ENCODE measurements around the gene KLHL29. TPM values are rescaled to one million over a fixed set of nuclear protein-coding genes. Genes with fewer than 3 reads are reported as not detected.
"Not testable (repeated sequence)": the region's sequence is repeated elsewhere in the genome, so short reads cannot be mapped to it uniquely, and the experiment has no call there.

KLHL29 gene
- total and polyA plus RNA-seq, 8 donors = 0.91 to 6.6 (median 2.6) TPM

- Histone ChIP-seq H3K27ac (no peak overlapping the region), H3K36me3 (no peaks in the 10 kb centered on the region), H3K27me3 (no peaks in the 10 kb centered on the region), H3K4me3 (no peak overlapping the region), H3K9me3 (no peaks in the 10 kb centered on the region), H3K4me1 (no peaks in the 10 kb centered on the region)
- DNase-seq (no peak), ATAC-seq (no peak), FAIRE-seq (no peak)
- WGBS, 2 donors = 60 to 73% methylated on average over 18 of the region's 18 CpGs
- no peak for TF ChIP-seq CTCF (IDR thresholded peaks at IDR 0.05)
- intact Hi-C loops (cut with DNase I) = no loop called here
Observed at GRCh38 chr2:23347471-23348092, 37.4 kb upstream of the KLHL29 start.

GRCh38 chr2:23348093-23348481, 36.9 kb upstream of the KLHL29 start:
- H3K27me3 ChIP-seq; ATAC-seq; H3K4me1 ChIP-seq; H3K27ac ChIP-seq; H3K36me3 ChIP-seq; intact Hi-C loops (cut with DNase I); FAIRE-seq; H3K9me3 ChIP-seq; DNase-seq; H3K4me3 ChIP-seq: not testable (repeated sequence)
- 73 to 75% methylated on average over 7 to 9 of the region's 10 CpGs for WGBS, 2 donors

- no peaks in the 10 kb centered on the region for H3K36me3 ChIP-seq
- no peak for FAIRE-seq
- no peak overlapping the region for H3K4me3 ChIP-seq
- intact Hi-C loops (cut with DNase I) = no loop called here
- H3K4me1 ChIP-seq = no peaks in the 10 kb centered on the region
- H3K27me3 ChIP-seq = no peaks in the 10 kb centered on the region
- H3K27ac ChIP-seq = no peak overlapping the region
- no peak for DNase-seq
- no peak for ATAC-seq
- WGBS, 2 donors = 86 to 89% methylated on average over 7 of the region's 7 CpGs
- no peaks in the 10 kb centered on the region for H3K9me3 ChIP-seq
- no peak for TF ChIP-seq CTCF (IDR thresholded peaks at IDR 0.05)
Observed at GRCh38 chr2:23349508-23349907, 35.5 kb upstream of the KLHL29 start.

GRCh38 chr2:23350041-23350791, 34.8 kb upstream of the KLHL29 start:
- intact Hi-C loops (cut with DNase I) = loop anchor here in 1 of 3 donors (10.0 kb wide), 1 partner anchor 995 kb away; no protein-coding TSS in a partner anchor
- no peaks in the 10 kb centered on the region for H3K4me1 ChIP-seq
- DNase-seq (no peak), ATAC-seq (peak in 3 of 4 donors; percentile 25 to 36 (median 28)), FAIRE-seq (no peak)
- H3K9me3 ChIP-seq = no peaks in the 10 kb centered on the region
- no peaks in the 10 kb centered on the region for H3K36me3 ChIP-seq
- H3K4me3 ChIP-seq = no peak overlapping the region
- no peaks in the 10 kb centered on the region for H3K27me3 ChIP-seq
- H3K27ac ChIP-seq = no peak overlapping the region
- no peak for TF ChIP-seq CTCF (IDR thresholded peaks at IDR 0.05)
- WGBS, 2 donors = 78 to 83% methylated on average over 16 of the region's 16 CpGs

GRCh38 chr2:23350792-23351355, 34.1 kb upstream of the KLHL29 start:
- intact Hi-C loops (cut with DNase I) = loop anchor here in 1 of 3 donors (10.0 kb wide), 1 partner anchor 996 kb away; no protein-coding TSS in a partner anchor
- 69 to 77% methylated on average over 8 of the region's 8 CpGs for WGBS, 2 donors
- Histone ChIP-seq H3K27ac (no peak overlapping the region), H3K27me3 (no peaks in the 10 kb centered on the region), H3K36me3 (no peaks in the 10 kb centered on the region), H3K4me1 (no peaks in the 10 kb centered on the region), H3K9me3 (no peaks in the 10 kb centered on the region), H3K4me3 (no peak overlapping the region)
- FAIRE-seq (no peak), DNase-seq (no peak), ATAC-seq (peak in 1 of 4 donors; percentile 10)
- TF ChIP-seq CTCF (IDR thresholded peaks at IDR 0.05) = no peak

Measured in pancreas (tissue), 10 donors.